Smooth muscle cell of the brain vasculature (primary cell): ENCODE data around the gene C9orf85.

Source experiments
- DNase-seq: peaks from one replicate; pipeline ENCODE4 v3.0.0-alpha.2; 2012; ENCODE audit warnings: low read depth, low spot score

The C9orf85 gene

DNA sequence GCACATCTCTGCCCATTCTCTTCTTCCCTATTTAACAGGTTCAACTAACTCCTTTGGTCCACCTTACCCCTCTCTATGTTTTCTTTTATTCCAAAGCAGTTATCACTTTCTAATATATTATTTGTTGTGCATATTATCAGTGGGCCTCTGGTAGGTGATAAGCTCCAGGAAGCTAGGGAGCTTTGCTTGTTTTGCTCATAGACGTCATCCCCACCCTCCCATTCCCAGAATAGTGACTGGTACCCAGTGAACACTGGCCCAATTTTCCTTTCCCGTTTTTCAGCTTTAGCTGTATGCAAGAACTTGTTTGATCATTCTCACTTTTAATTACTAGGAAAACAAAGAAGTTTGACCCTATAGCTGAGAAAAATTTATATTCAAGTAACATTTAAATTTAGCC is 7.4 kb upstream of the C9orf85 start:
- no peak for DNase-seq

DNA sequence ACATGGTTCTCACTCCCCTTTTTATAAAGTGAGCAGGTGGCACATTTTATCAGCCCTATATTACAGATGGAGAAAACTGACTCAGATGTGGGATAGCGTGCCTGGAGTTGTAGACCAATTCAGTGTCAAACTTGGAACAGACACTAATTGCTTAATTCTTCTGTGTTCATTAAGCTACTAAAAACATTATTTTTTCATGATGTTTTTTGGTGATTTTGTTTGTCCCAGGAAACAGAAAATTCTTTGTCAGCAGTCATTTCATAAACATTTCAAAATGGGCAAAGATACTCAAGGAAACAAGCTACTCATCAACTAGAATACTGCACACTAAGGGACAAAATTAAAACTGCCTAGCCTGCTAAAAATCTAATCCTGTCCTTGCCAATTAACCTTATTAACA is 2.6 kb upstream of the C9orf85 start:
- DNase-seq: no peak

DNA sequence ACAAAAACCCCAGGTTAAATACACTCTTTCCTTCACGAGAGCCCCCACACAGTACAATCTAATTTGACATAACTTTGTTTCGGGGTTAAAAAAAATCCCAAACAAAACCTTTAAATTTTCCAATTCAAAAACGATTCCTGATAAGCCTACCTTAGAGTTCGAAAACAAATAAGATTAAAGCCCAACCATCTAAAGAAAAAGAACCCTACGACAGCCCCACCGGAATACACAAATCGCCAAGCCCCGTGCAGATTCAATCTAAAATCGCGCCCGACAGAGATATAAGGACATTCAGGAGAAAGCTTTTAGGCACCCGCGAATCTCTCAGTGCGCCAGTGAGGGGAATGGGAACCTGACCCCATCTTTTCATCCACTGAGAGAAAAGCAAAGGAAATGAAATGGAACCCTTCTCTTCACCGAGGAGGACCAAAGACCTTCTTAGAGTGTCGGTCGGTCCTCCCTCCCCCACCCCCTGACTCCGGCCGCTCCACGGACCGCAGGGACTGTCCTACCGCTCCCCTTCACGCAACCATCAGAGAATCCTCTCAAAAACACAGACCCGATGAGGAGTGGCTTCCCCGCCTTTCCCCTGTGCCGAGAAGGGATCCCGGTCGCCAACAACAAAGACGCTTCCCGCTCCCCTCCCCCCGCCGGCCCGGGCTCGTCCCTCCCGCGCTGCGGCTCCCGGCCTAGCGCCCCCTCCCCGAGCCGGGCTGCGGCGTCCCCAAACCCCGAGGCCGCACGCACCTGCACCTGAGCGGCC is 1.4 kb upstream of the C9orf85 start:
- peak; percentile 10 for DNase-seq

DNA sequence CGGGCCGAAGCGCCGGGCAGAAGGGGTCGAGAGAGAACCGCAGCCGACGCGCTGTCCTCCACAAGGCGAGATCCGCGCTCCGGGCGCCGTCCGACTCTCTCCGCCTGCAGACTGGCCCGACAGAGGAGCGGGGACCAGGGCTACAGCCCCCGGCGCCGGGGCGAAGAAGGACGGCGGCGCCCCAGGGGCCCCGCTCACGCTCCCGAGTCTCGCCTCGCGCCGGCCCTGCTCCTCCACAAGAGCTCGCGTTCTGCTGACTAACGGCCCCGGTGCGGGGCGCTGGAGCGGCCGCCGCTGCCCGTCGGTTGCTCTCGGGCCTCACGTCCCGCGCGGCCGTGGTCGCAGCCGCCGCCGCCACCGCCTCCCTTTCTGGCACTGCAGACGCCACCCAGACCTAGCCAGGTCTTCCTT is 784 bp upstream of the C9orf85 start:
- DNase-seq: no peak

DNA sequence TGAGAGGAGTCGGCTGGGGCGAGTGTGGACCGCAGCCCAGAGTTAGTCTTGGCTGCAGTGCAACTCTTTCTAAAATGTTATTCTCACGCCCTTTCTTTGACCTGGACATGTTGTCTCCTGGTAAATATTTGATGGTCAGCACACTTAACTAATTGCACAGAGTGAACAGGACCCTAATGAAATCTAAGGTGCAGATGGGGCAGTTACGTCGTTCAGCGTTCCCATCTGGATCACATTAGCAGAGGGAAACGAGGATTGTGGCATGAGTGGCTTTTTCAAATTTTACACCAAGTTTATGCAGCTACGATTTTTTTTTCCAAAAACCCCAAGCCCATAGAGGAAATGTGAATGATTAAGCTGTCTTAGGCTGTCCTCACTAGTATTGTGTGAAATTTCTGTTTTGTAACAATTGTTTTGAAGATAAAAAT is 483 bp downstream of the C9orf85 start:
- peak; percentile 2 for DNase-seq

DNA sequence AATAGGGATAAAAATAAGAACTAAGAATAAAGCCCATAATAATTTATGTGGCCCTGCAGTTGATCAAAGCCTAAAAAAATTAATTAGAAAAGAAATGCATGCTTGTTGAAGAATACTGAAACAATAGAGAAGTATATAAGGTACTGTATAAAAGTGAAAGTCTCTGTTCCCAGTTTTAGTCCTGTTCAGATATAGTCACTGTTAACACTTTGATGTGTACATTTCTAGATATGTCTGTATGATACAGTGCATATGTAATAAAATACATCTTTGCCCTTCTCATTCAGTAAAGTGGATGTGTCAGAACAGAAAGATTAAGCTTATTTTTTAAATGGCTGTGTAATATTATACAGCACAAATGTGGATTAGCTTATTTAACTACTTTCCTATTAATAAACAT is 4.1 kb downstream of the C9orf85 start:
- DNase-seq: no peak

DNA sequence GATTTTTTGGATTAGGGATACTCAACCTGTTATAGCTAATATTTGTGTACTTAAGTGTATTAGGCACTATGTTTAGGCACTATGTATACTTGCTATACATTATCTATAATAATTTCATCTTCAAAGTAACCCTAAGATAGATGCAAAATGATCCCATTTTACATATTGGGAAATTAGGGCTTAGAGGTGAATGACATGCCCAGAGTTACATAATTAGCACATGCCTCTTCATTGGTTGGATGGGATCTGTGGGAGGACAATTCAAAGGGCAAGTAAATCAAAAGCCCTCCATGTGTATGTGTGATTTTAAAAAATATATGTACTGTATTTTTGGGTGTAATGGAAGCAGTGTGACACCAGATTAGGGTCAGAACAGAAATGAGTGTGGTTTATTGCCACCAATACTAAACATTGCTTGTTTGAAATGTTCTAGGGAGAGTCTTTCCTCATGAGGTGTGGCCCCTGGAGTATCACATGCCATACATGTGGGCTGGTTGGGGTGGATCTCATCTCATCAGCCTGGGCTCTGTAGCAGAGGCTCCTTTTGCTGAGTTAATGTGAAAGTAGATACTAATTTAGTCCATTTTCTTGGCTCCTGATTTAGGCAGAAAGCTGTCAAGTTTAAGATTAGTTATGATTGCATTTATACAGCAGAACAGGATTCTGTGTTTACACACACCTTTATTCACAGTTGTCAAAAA is 5.5 kb downstream of the C9orf85 start:
- no peak for DNase-seq

DNA sequence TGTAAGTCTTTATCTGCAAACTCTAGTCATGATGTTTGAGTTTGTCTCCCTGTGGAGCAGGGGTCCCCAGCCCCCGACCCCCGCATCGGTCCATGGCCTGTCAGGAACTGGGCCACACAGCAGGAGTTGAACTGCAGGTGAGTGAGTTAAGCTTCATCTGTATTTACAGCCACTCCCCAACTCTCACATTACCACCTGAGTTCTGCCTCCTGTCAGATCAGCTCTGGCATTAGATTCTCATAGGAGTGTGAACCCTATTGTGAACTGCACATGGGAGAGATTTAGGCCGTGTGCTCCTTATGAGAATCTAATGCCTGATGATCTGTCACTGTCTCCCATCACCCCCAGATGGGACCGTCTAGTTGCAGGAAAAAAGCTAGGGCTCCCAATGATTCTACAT is 7.0 kb downstream of the C9orf85 start:
- DNase-seq: no peak

DNA sequence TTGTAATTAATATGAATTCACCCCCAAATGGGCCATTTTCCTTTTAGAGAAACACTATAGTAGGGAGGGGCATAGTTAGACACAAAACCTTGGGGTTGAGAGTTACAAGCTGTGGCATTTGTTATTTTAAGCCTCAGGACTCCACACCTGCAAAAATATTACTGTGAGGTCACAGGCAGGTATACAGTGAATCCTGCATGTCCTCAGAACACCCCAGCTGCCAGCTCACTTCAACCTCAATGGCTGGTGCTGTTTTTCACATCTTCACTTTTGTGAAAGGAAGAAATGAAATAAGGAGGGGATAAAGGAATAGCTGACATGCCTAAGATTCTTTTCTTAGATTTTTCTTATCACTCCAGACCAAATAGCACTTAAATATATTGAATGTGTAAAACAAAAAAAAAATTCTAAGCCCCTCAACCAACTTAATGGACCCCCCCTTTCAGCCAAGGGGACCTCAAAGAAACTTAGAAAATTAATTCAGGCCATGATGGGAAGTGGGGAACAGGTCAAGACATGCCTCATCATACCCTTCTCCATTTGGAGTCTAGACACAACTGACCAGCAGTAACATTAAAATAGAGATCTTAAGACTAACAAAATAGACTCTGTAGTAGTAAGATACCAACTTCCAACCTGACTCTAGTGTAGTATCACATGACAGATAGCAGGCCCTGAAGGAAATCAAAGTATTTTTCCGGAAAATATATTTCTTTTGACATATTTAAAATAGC is 9.2 kb downstream of the C9orf85 start:
- DNase-seq: no peak

DNA sequence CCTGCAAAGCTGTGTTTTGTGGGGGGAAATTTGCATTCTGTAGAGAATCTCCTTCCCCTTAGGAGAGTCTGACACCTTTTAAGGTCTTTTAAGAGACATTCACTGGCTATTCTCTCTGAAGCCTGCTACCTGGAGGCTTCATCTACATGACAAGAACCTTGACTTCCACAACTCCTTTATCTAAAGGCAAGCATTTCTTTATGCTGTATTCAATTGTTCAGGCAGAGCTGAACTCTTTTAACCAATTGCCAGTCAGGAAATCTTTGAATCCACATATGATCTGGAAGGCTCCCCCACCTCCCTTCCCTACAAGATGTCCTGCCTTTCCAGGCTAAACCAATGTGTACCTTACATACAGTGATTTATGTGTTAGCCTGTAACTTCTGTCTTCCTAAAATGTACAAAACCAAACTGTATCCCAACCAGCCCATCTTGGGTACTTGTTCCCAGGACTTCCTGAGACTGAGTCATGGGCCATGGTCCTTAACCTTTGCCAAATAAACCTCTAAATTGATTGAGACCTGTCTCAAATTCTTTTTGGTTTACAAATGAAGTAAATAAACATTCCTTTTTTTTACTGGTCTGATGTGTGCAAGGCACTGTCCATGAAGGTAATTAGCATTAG is 9.9 kb downstream of the C9orf85 start:
- no peak for DNase-seq

DNA sequence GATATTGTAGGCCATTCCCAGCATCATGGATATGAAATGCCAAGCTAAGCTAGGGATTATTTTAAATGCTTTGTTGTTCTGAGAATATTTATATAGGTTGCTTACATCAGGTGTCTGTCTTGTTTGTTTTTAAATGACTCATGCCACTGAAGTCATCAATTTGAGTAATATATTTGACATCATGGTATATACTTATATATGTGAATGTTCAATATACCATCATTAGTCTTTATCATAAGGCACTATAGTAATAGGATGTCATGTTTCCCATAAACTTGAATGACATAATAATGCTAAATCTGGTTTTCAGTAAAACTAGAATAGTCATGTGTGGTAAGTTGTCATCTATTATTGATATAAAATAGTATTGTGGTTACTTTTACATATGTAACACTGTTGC is 13.1 kb downstream of the C9orf85 start:
- DNase-seq: no peak

DNA sequence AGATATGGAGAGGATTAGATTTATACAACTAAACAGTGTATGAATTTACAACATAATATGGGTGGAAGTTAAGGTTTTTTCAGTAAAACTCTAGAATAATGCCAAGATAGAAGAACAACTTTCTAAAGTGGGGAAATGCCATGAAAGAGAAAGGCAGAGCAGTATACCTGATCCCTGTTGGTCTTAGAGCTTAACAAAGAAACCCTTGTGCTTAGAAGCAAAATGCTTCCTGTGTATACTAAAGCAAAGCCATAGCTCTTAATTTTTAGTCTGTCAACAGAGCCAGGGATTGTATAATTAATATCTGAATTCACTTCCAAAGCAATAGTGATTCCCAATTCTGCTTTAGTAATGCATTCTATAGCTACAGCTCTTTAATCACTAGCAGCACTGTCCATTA is 14.4 kb downstream of the C9orf85 start:
- DNase-seq: no peak

DNA sequence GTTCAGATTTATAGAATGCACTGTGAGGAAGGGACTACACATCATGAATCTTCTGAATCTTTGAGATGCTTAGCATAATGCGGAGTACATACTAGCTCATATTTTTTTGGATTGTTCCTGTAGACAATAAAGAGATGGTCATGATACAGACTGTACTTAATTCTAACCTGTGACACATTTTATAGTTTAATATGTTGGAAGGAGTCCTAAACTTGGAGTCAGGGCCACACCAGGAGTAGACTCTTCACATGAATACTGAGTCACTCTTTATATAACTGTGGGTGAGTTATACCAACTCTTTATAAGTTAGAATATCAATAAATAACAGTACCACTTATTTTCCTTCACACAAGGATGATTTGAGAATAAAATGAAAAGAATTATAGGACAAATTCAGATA is 16.9 kb downstream of the C9orf85 start:
- DNase-seq: no peak

DNA sequence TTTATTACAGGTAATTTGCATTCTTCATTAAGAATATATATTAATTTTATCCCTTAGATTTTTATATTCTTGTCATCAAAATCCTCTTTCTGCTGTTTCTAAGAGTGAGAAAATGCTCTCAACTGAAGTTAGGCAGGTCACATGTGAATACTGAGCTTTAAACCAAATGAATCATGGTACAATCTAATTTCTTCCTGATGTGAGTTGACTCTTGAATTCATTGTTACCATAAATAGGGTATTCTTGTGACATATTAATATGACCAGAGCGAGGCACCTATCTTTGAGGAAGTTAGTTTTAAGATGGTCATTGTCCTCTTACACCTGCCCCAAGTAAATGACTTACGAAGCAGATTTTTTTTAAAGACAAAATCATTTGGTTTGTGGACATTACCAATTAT is 17.4 kb downstream of the C9orf85 start:
- no peak for DNase-seq

DNA sequence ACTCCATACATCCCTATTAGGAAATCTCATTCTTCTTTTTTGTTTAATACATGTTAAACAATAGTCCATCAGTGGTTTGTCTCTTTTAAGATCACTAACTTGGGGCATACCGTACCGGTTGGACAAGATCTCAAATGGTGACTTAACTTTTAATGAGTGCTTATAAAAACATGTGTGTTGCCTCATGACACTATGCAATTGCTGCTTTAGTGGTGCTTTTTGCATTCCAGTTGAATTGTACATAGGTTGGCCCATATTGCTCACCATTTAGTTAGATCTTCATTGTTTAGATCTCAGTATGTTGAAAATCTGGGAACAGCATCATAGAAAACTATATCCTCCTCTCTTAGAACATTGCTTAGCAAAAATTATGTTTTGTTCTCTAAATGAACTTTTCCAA is 17.8 kb downstream of the C9orf85 start:
- no peak for DNase-seq

DNA sequence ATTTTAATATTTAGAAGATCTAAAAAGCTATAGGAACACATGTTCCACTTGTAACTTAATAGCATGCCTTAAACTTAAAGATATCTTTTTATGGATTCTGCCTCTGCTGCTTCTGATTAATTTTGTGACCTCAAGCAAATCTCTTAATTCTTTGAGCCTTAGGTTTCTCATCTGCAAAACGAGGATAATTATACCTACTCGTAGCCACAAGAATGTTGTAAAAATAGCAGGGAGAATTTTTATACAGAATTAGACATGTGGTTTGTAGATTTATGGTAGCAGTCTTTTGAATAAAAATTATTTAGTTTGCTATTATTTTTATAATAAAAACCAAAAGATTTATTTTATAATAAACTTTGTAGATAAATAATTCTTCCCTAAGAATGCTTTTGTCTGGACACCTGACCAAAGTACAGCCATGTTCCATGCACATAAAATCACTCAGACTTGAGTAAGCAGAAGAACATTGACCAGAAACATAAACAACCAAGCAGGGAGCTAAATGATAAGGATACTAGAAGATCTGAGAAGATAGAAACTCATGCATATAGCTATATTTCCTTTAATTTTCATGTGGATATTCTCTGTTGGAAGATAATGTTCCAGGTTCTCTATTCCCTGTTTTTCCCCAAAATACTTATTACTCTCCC is 18.5 kb downstream of the C9orf85 start:
- DNase-seq: no peak

DNA sequence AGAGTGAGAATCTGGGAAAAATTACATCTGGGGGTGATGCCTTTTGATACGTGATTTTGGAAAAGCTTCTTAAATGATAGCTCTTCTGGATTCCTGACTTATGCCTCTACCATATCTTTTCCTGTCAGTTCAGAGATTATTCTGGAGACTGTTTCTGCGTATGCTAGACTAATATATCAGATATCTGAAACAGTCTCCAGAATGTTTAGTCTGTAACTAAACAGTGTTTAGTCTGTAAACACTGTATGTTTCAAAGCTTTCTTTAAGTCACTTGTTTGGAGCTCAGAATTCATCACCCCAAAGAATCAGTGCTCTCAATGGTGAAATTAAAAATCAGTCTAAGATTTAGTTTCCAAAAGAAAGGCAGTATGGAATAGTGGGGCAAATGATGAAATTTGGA is 19.7 kb downstream of the C9orf85 start:
- DNase-seq: no peak

DNA sequence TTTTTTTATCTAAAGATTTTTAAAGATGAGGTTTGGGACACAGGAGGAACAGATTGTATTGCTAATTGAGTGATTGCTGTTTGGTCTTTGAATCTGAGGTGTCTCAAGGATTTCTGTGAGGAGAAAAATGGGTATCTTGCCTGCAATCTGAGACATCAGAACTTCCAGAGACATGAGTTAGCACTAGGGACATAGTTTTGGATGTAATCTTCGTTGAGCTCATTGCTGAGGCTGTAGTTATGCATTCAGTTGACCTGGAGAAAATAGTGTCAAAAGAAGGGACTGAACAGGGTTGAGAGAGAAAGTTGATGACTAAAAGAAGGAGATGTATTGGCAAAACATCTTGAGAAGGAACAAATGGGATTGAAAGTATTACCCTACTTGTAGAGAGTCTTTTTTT is 24.6 kb downstream of the C9orf85 start:
- no peak for DNase-seq

DNA sequence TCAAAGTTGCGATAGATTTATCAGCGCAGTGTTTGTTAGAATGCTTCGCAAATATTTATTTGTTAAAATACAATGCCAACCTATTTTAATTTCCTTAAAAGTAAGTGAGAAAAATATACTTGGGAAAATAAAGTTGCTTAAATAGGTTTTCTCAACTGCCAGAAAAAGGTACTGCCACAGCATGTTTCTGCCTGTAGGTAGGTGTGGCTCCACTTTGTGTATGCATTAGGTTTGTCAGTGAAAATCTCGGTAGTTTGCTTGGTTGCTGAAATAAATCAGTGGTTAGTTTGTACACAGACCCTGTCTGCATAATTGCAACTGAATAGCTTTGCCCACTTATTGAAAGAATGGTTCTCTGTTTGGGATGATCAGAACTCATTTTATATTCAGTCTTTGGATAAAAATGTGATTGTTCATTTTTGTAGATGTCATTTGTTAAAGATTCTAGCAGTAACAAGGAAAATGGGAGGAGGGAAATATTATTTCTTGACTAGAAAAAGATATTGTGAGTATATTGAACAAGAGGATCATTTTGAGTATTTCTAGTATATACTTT is 25.7 kb downstream of the C9orf85 start:
- no peak for DNase-seq

DNA sequence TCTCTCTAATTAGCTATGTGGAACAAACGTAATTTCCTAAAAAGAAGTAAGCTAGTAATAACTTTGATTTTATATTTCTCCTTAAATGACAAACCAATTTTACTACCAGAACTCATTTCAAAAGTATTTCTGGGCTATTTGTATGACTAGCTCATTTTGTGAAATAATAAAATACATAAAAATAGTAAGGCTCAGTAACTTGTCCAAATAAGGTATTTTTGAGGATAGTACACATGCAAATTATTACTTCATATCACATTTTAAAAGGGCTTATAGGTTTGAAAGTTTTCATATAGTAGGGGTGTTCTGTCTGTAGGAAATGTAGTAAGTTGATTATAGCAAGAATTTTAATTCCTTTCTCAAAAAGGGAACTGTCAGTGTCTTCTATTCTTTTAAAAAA is 26.5 kb downstream of the C9orf85 start:
- no peak for DNase-seq

DNA sequence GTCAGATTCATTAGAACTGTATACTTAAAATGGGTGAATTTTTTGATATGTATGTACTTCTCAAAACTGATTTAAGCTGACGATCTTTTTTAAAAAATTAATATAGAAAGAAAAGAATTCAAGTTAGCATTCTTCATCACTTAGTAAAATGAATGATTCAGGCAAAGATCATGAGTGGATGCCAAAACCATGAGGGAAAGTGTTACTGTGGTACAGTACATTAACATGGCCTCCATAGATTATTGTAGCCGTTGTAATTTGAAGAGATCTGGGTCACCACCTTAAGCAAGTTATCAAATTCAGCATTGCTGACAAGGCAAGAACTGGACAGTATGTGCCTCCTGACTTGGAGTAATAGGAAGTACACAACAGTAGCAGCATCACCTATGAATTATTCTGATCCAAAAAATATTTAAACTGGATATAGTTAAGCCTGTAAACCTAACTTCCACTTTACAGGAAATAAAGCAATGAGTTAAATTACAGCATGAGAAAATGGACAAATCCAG is 29.7 kb downstream of the C9orf85 start:
- DNase-seq: no peak
